ENCODE measurements around the gene SLC10A6. TPM values are rescaled to one million over a fixed set of nuclear protein-coding genes. Genes with fewer than 3 reads are reported as not detected.

SLC10A6 gene
- total and polyA plus RNA-seq, 2 donors (not counting 3 experiments of a cell fraction or from before 2014, with no cell fraction given): 0.04 TPM; not detected in 1

DNA sequence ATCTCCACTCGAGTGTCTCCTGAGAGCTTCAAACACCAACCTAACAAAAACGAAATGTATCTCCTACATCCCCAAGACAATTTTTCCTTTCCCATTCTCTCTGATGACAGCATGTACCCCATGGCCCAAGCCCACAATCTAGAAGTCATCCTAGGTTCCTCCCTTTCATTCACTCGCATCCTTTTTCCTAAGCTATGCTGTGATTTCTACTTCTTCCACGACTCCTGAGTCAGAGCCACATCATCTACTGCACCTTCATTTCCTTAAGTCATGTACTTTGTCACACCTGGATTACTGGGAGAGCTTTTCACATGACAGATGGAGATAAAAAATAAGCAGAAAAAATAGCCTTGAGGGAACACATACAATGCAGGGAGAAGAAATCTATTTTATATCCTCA lies 23.0 kb upstream of the SLC10A6 start:
- CTCF ChIA-PET: no interaction called here

More for the DNA sequence above, 23.0 kb upstream of the SLC10A6 start:
- FAIRE-seq: no peak
- no peak for DNase-seq (ENCODE audit: low read depth, low spot score)
- no peaks in the 10 kb centered on the region for H3K9me3 ChIP-seq (replicated peaks; ENCODE audit: control insufficient read depth, insufficient read depth, low read length)
- no peak for TF ChIP-seq JUN (IDR thresholded peaks at IDR 0.05; ENCODE audit: borderline replicate concordance, insufficient read depth, insufficient read length, low read depth)
- TF ChIP-seq GATA2 (IDR thresholded peaks at IDR 0.05; ENCODE audit: insufficient read depth, insufficient read length, low read depth, low read length): no peak
- TF ChIP-seq, protein P1, sequence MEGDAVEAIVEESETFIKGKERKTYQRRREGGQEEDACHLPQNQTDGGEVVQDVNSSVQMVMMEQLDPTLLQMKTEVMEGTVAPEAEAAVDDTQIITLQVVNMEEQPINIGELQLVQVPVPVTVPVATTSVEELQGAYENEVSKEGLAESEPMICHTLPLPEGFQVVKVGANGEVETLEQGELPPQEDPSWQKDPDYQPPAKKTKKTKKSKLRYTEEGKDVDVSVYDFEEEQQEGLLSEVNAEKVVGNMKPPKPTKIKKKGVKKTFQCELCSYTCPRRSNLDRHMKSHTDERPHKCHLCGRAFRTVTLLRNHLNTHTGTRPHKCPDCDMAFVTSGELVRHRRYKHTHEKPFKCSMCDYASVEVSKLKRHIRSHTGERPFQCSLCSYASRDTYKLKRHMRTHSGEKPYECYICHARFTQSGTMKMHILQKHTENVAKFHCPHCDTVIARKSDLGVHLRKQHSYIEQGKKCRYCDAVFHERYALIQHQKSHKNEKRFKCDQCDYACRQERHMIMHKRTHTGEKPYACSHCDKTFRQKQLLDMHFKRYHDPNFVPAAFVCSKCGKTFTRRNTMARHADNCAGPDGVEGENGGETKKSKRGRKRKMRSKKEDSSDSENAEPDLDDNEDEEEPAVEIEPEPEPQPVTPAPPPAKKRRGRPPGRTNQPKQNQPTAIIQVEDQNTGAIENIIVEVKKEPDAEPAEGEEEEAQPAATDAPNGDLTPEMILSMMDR (IDR thresholded peaks at IDR 0.05; ENCODE audit: extremely low read depth in 1 of 2, insufficient read depth in 1 of 2, low read depth in 1 of 2, low read length in 2 of 2): no peak
- TF ChIP-seq, protein P2, sequence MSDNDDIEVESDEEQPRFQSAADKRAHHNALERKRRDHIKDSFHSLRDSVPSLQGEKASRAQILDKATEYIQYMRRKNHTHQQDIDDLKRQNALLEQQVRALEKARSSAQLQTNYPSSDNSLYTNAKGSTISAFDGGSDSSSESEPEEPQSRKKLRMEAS (IDR thresholded peaks at IDR 0.05; ENCODE audit: insufficient read depth, insufficient read length): no peak
- TF ChIP-seq POLR2A (IDR thresholded peaks at IDR 0.05; ENCODE audit: low read depth, low read length): no peak
- no peak for TF ChIP-seq MYC (IDR thresholded peaks at IDR 0.05; ENCODE audit: low read depth, low read length)
- no peak for TF ChIP-seq POLR2AphosphoS5 (IDR thresholded peaks at IDR 0.05; ENCODE audit: insufficient read depth, low read depth, low read length)
- no peak for TF ChIP-seq FOS (IDR thresholded peaks at IDR 0.05; ENCODE audit: borderline replicate concordance, insufficient read depth, low read length)
- TF ChIP-seq EZH2 (IDR thresholded peaks at IDR 0.05; ENCODE audit: borderline replicate concordance, low read depth, low read length, severe bottlenecking): no peak
- no peak overlapping the region for H2AFZ ChIP-seq (ENCODE audit: low read depth, low read length)
- POLR2A ChIA-PET: no interaction called here
- H3K27me3 ChIP-seq (ENCODE audit: control insufficient read depth in 2 of 2, insufficient read depth in 2 of 2, low read length in 2 of 2): no peaks in the 10 kb centered on the region
- H3K4me2 ChIP-seq (ENCODE audit: insufficient read depth, low read length): no peak overlapping the region
- dilution Hi-C loops (cut with MboI; ENCODE audit: extremely low pct_ligation_motif_present, low sequenced_read_pairs): no loop called here
- H3K27ac ChIP-seq (ENCODE audit: insufficient read depth, low read depth, low read length): no peak overlapping the region
- no peaks in the 10 kb centered on the region for H3K4me1 ChIP-seq (ENCODE audit: control insufficient read depth, extremely low read depth, insufficient read depth, low read length)
- no peak overlapping the region for H3K4me3 ChIP-seq (replicated peaks in 1 of 3; ENCODE audit: insufficient read depth in 1 of 3, low read depth in 1 of 3, low read length in 3 of 3)
- intact Hi-C loops (cut with micrococcal nuclease): no loop called here
- no TSS peak for BruUV-seq (replicated peaks)
- H3K9me1 ChIP-seq (replicated peaks; ENCODE audit: control insufficient read depth, extremely low read depth, insufficient read depth, low read length): no peaks in the 10 kb centered on the region
- H3K36me3 ChIP-seq (ENCODE audit: control insufficient read depth in 2 of 2, extremely low read depth in 1 of 2, insufficient read depth in 2 of 2, low read length in 2 of 2): no peaks in the 10 kb centered on the region
- H3K79me2 ChIP-seq (ENCODE audit: control insufficient read depth, insufficient read depth, low read length): no peaks in the 10 kb centered on the region
- H4K20me1 ChIP-seq (replicated peaks; ENCODE audit: control insufficient read depth, extremely low read depth, insufficient read depth, low read length): no peaks in the 10 kb centered on the region
- H3K9ac ChIP-seq (replicated peaks; ENCODE audit: extremely low read depth, insufficient read depth, low read length): no peak overlapping the region

All from endothelial cell of umbilical vein (primary cell).